ENCODE measurements around the gene ADGRG1. TPM values are rescaled to one million over a fixed set of nuclear protein-coding genes. Genes with fewer than 3 reads are reported as not detected.

ADGRG1 gene
- polyA plus RNA-seq, 4 donors = 5.1 to 87.7 (median 80.1) TPM

- no peak for DNase-seq (ENCODE audit: low read depth in 4 of 4, low spot score in 3 of 4)
Measured at GRCh38 chr16:57619606-57620334, 8.7 kb upstream of the ADGRG1 start.

GRCh38 chr16:57620335-57621231 is 7.8 kb upstream of the ADGRG1 start:
- no peak for DNase-seq (ENCODE audit: low read depth in 4 of 4, low spot score in 3 of 4)

DNA sequence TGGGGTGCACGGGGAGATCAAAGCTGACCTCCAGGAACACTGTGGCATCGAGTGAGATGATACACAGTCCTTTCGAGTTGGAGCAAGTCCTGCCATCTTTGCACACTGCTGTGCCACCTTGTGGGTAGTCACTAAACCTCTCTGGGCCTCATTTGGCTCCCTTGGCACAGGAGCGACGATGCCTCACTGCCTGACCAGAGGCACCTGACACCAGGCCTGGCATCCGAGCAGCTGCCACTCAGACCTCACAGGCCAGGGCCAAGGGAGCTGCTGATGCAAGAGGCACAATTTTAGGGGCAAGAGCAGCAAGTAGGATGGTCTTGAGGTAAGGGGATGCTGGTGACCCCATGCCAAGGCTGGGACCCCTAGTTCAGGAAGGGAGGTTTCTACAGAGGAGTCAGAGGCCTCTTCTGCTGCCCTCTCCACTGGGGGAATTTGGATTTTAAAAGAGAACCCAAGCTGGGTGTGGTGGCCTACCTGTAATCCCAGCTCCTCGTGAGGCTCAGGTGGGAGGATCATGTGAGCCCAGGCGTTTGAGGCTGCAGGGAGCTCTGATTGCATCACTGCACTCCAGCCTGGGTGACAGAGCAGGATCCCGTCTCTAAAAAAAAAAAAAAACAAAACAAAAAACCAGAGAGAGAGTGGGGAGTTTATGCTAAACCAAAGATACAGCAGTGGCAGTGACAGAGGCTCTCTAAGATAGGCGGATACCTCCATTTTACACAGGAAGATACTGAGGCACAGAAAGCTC is 6.7 kb upstream of the ADGRG1 start:
- DNase-seq (ENCODE audit: low read depth in 4 of 4, low spot score in 3 of 4) = no peak

DNA sequence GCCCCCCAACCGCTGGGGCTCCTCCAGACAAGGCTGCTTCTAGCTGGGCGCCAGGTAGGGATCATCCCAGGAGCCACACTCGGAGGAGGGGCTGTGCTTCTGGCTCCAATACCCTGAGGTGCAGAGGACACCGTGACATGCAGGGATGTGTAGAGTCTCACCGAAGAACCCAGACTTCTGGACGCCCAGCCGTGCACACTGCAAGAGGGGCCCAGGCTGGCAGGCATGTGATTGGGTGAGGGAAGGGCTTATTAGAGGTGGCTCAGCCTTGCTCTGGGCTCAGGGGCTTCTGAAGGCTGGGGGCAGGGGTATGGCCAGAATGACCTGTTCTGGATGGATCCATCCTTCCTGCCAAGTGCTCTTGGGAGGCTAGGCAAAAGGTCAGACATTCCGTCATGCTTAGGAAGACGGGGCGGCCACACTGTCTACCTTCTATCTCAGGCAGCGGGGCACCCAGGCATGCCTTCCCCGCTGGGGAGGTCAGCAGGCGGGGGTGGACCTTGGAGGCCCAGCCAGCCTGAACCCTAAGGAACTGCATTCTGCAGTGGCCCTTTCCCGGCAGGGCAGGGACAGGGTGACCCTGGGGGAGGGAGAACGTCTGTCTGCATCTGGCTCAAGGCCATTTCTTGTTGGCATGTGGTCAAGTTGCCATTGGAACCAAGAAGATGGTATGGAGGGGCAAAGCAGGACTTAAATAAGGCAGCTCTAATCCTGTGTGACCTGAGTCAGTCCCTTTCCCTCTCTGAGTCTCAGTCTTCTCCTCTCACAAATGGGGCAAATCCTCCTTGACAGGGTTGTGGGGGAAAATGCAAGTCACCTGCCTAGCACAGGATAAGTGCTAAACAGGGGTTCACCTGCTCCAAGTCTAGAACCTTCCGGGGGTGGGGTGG is 5.8 kb upstream of the ADGRG1 start:
- no peak for DNase-seq (ENCODE audit: low read depth in 4 of 4, low spot score in 3 of 4)

- no peak for DNase-seq (ENCODE audit: low read depth in 4 of 4, low spot score in 3 of 4)
Measured at GRCh38 chr16:57623251-57624043, 5.0 kb upstream of the ADGRG1 start.

DNA sequence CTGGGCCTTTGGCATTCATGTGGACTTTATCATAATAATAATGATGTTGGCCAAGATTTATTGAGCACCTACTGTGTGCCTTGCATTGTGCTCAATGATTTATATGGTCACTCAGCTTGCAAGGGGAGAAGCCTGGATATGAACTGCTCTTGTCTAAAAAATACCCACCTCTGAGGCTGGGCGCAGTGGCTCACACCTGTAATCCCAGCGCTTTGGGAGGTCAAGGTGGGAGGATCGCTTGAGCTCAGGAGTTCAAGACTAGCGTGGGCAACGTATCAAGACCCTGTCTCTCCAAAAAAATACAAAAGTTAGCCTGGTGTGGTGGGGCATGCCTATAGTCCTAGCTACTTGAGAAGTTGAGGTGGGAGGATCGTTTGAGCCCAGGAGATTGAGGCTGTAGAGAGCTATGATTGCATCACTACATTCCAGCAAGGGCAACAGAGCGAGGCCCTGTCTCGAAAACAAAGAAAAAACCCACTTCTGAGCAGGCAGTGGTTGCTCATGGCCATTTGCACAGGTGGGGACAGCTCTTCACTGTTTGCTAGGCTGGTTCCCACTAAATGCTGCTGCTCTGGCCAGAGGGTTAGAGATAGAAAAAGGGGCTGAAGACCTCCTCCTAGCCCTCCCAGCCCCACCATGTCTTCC is 4.3 kb upstream of the ADGRG1 start:
- no peak for DNase-seq (ENCODE audit: low read depth in 4 of 4, low spot score in 3 of 4)

DNA sequence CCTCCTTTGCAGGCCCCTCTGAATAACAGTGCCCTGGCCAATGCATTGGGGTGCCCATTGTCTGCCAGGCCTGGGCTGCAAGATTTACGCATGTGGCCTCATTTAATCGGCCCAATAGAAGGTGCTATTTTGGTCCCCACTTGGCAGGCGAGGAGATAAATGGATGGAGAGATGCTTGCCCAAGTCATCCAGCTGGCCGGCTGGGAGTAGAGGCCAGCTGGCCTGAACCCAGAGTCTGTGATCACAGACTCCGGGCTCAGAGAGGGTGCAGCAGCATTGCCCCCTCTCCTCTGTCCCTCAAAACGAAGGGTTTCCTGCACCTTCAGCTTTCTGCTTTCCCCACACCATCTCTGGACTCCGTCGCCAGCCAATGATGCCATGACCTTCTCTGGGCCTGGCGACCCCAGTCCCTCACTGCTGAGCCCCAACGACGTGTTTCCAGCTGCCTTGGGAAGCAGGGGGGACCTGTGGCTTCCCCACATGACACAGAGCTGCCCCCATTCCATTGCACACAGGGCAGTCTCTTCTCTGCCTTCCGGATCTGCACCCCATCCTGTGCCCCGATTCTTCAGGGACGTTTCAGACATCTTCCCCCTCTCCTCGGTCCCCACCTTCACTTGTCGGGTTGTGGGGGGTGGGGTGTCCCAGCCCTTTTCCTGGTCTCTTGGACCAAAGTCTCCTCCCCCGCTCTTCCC is 3.5 kb upstream of the ADGRG1 start:
- no peak for DNase-seq (ENCODE audit: low read depth in 4 of 4, low spot score in 3 of 4)

- DNase-seq (ENCODE audit: low read depth in 4 of 4, low spot score in 3 of 4) = no peak
Measured at GRCh38 chr16:57626420-57627170, 1.8 kb upstream of the ADGRG1 start.

DNA sequence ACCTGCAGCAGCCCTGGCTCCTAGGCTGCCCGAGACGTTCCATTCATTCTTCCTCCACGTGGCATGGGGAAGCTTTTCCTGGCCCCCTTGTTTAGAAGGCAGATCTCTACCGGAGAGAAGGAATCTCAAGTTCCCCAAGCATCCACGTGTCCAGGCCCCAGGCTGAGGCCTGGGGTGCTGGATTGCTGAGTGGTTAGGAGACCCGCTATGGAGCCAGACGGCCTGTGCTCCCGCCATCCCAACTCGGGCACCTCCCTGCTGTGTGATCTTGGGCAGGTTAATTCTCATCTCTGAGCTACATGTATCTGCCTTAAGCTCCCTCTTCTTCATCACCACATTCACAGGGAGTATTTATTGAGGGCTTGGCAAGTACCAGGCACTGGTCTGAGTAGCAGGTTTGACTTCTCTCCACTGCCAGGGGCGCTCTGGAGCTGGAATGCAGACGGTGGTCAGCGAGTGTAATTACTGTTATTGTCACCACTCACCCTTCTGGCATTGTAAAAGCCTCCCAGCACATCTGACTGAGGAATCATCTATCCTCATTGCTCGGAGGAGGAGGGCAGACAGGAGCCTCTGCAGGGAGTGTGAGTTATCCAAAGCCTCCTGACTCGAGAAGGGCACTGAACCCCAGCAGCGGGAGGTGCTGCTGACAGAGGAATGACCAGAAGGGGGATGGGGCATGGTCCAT is 1.1 kb upstream of the ADGRG1 start:
- DNase-seq (ENCODE audit: low read depth in 4 of 4, low spot score in 3 of 4) = no peak

DNA sequence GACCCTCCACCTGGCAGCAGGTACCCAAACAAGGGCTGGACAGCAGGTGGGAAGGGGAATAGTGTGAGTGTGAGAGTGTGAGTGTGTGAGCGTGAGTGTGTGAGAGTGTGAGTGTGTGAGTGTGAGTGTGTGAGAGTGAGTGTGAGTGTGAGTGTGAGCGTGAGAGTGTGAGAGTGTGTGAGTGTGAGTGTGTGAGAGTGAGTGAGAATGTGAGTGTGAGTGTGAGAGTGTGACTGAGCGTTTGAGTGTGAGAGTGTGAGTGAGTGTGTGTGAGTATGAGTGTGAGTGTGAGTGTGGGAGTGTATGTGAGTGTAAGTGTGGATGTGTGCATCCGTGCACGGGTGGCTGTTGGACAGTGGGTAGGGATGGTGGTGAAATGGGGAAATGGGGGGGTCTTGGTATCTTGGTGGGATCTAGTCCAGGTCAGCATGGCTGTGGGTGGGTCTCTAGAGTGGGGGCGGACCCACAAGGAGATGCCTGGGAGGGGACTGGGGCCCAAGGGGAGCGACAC is 408 bp downstream of the ADGRG1 start:
- no peak for DNase-seq (ENCODE audit: low read depth in 4 of 4, low spot score in 3 of 4)

DNA sequence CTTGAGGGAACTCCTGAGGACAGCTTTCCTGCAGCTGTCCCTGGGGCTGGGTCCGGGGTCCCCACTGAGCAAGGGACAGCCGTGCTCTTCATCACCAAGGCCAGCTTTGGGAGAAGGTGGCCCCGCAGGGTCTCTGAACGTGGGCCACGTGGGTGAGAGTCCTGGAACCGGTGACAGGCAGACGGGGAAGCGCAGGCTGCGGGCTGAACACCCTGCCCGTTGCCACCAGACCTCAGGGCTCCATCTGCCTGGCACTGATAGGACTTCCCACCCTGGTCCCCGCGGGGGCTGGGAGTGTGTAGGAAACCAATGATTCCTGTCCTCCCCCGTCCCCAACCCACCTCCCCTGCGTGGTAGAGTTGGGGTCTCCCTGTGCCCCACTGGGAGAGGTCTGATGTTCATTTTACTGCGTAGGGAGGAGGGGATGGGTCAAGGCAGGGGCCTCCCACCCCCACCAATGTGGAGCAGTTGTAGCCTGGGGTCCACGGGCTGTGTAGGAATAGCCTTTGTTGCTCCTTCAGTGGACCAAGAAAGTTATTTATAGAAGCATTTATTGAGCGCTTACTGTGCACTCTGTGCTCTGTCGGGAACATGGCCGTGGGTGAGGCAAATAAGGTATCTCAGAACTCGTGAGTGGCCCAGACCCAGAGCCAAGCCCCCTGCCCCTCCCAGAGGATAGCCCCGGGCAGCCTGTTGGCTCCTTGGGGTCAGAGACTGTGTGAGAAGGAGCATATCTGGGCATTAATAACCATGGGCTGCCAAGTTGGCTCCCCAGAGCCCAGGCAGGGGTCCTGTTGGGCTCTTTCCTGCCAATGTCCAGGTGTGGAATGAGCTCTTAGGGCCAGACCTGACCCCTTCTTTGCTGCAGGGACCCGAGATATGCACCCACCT is 1.3 kb downstream of the ADGRG1 start:
- DNase-seq (ENCODE audit: low read depth in 4 of 4, low spot score in 3 of 4) = no peak

DNA sequence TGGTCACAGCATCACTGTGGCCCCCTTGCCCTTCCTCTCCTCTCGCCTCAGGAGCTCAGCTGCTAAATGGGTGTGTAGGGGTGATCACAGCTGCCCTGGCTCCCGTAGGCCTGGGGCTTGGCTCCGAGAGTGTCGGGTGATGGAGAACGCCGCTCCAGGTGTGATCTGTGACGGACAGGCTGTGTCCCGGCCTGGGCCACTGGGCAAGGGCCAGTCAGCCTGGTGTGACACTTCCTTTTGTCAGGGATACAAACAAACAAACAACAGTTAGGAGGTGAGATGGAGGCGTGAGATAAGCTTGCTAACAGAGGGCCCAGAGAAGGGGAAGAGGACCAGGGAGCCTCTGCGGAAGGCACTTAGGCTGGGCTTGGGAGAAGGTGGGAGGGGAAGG is 2.0 kb downstream of the ADGRG1 start:
- DNase-seq (ENCODE audit: low read depth in 4 of 4, low spot score in 3 of 4) = no peak

DNA sequence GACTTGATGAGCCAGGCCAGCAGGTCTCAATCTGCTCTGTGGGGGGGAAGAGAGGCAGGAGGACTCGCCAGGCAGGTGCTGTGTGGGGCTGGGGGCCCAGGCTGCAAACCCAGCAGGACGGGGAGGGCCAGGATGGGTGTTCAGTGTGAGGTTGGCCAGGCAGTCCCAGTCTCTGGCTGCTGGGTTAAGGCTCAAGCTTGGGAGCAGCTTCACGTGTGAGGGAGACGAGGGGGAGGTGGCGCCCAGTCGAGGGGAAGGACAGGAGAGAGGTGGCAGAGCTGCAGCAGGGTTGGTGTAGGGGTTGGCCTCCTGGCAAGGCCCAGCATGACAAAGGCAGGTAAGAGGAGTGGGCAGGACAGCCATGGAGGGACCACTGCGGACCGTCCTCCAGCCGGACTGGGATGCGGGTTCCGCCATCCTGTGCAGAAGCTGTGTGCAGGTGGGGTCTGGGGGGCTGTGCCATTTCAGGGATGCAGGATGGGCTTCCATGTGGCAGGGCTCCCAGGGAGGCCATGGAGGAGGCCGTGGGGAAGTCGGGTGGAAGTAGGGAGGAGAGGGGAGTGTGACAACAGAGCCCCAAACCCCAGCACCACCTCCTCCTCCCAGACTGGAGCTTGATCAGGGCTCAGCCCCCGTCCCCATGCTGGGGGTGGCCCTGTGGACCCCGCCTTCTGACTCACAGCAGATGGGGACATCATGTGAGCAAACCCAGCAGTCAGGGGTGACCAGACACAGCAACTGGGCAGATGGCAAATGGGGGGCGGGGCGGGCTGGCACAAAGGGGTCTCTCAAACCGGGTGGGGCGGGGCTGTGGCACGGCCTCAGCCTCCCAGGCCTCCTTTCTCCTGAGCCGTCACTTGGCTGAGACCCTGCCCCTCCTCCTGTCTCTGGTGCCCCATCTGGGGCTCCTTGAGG is 2.8 kb downstream of the ADGRG1 start:
- DNase-seq (ENCODE audit: low read depth in 4 of 4, low spot score in 3 of 4) = no peak

DNA sequence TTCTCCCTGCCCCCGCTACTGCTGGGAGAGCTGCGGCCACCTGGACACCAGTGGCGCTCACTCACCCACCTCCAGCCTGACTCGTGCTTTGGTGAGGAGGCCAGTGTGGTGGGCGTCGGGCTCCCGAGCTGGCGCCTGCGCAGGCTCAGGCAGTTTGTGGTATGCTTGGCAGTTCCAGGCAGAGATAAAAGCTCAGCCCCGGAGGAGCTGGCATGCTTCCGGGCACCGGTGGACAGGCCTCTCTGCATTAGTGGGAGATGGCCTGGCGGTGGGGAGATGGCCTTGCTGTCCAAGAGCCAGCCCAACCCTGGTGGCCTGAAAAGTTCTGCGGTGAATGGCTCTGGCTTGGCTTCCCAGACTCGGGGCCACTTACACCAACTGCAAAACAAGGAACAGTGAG is 4.1 kb downstream of the ADGRG1 start:
- no peak for DNase-seq (ENCODE audit: low read depth in 4 of 4, low spot score in 3 of 4)
